Glomerular endothelial cell (primary cell): ENCODE data around the gene INAFM2. TPM values are rescaled to one million over a fixed set of nuclear protein-coding genes. Genes with fewer than 3 reads are reported as not detected.

Source experiments
- DNase-seq: peaks from one replicate; pipeline ENCODE4 v3.0.0-alpha.2; 2011; ENCODE audit warnings: low read depth, low spot score; ENCODE audit errors: extremely low read depth
- total RNA-seq: library from RNA; depleted of rRNA; stranded (reverse); fragments of >200 nt; gene quantifications from 2 replicates; pipeline ENCODE4 v1.2.3, GENCODE V29; 2015

INAFM2 gene
- total RNA-seq, 1 donor from 2014 or later: 20.7 TPM

- DNase-seq: no peak
These were observed 36.0 kb upstream of the INAFM2 start for GRCh38 chr15:40287505-40287904.

GRCh38 chr15:40287968-40288367 lies 35.5 kb upstream of the INAFM2 start:
- no peak for DNase-seq

- no peak for DNase-seq
These were observed 34.2 kb upstream of the INAFM2 start for GRCh38 chr15:40289140-40289775.

GRCh38 chr15:40290545-40290917 lies 33.0 kb upstream of the INAFM2 start:
- DNase-seq: no peak

- no peak for DNase-seq
These were observed 32.4 kb upstream of the INAFM2 start for GRCh38 chr15:40290918-40291574.

GRCh38 chr15:40292246-40292645 lies 31.2 kb upstream of the INAFM2 start:
- DNase-seq: no peak

GRCh38 chr15:40293006-40293405 lies 30.5 kb upstream of the INAFM2 start:
- DNase-seq: no peak

- no peak for DNase-seq
These were observed 29.3 kb upstream of the INAFM2 start for GRCh38 chr15:40293905-40294895.

- DNase-seq: no peak
These were observed 28.2 kb upstream of the INAFM2 start for GRCh38 chr15:40295297-40295696.

GRCh38 chr15:40295877-40296560 lies 27.5 kb upstream of the INAFM2 start:
- no peak for DNase-seq

GRCh38 chr15:40296561-40297230 lies 26.8 kb upstream of the INAFM2 start:
- DNase-seq: no peak

GRCh38 chr15:40297356-40297755 lies 26.1 kb upstream of the INAFM2 start:
- DNase-seq: no peak

GRCh38 chr15:40298216-40298935 lies 25.1 kb upstream of the INAFM2 start:
- no peak for DNase-seq

- no peak for DNase-seq
These were observed 23.1 kb upstream of the INAFM2 start for GRCh38 chr15:40300367-40300766.

GRCh38 chr15:40300771-40301170 lies 22.7 kb upstream of the INAFM2 start:
- DNase-seq: no peak

GRCh38 chr15:40301467-40302179 lies 21.9 kb upstream of the INAFM2 start:
- DNase-seq: no peak

GRCh38 chr15:40302288-40302886 lies 21.1 kb upstream of the INAFM2 start:
- no peak for DNase-seq

- DNase-seq: no peak
These were observed 20.5 kb upstream of the INAFM2 start for GRCh38 chr15:40302981-40303380.

GRCh38 chr15:40303576-40303975 lies 19.9 kb upstream of the INAFM2 start:
- no peak for DNase-seq
